Loucy (cell line): ENCODE results near the gene FRAS1.
"Not testable (repeated sequence)": the region's sequence is repeated elsewhere in the genome, so short reads cannot be mapped to it uniquely, and the experiment has no call there.

Source experiments
- H2AFZ ChIP-seq: fragments of 200-600 bp; sonication (generic); 2 replicates; pipeline ENCODE4 v1.6.0; 2016; ENCODE audit warnings: antibody characterized with exemption, mild to moderate bottlenecking, low read length, moderate library complexity
- H3F3A ChIP-seq: fragments of 200-600 bp; 2 replicates; pipeline ENCODE4 v1.6.0; 2016; ENCODE audit warnings: antibody characterized with exemption, low read depth, mild to moderate bottlenecking
- H3K27me3 ChIP-seq: fragments of 200-600 bp; sonication (generic); 2 replicates; pipeline ENCODE4 v1.6.1; 2014; ENCODE audit warnings: low read length, mild to moderate bottlenecking; ENCODE audit not compliant: insufficient read depth, poor library complexity, severe bottlenecking
- H3K36me3 ChIP-seq: fragments of 200-600 bp; sonication (generic); 2 replicates; pipeline ENCODE4 v1.6.1; 2016; ENCODE audit warnings: low read length; ENCODE audit not compliant: insufficient read depth
- H3K4me1 ChIP-seq: fragments of 200-600 bp; sonication (generic); 2 replicates; pipeline ENCODE4 v1.5.1; 2014; ENCODE audit warnings: low read length, mild to moderate bottlenecking; ENCODE audit not compliant: insufficient read depth, poor library complexity, severe bottlenecking
- H3K4me2 ChIP-seq: fragments of 200-600 bp; sonication (generic); 2 replicates; pipeline ENCODE4 v1.6.0; 2014; ENCODE audit warnings: antibody characterized with exemption, low read length, low read depth, mild to moderate bottlenecking; ENCODE audit not compliant: poor library complexity, severe bottlenecking
- H3K4me3 ChIP-seq: fragments of 200-600 bp; sonication (generic); 2 replicates; pipeline ENCODE4 v1.5.1; 2014; ENCODE audit warnings: low read length, mild to moderate bottlenecking, mixed read lengths; ENCODE audit not compliant: poor library complexity, severe bottlenecking
- H3K79me2 ChIP-seq: fragments of 200-600 bp; sonication (generic); 2 replicates; pipeline ENCODE4 v1.6.1; 2014; ENCODE audit warnings: low read length; ENCODE audit not compliant: insufficient read depth
- H3K9ac ChIP-seq: fragments of 200-600 bp; sonication (generic); 2 replicates; pipeline ENCODE4 v1.6.0; 2014; ENCODE audit warnings: mild to moderate bottlenecking, low read depth, low read length, moderate library complexity; ENCODE audit not compliant: poor library complexity, severe bottlenecking
- H3K9me2 ChIP-seq: fragments of 200-600 bp; sonication (generic); replicated peaks from 2 replicates; pipeline ENCODE4 v1.6.1; 2016; ENCODE audit warnings: low read depth, low read length, mixed read lengths
- H3K9me3 ChIP-seq: fragments of 200-600 bp; sonication (generic); 2 replicates; pipeline ENCODE4 v1.6.1; 2014; ENCODE audit warnings: mild to moderate bottlenecking, antibody characterized with exemption, low read length, low read depth; ENCODE audit not compliant: insufficient read depth
- H4K20me1 ChIP-seq: fragments of 200-600 bp; sonication (generic); 2 replicates; pipeline ENCODE4 v1.6.0; 2014; ENCODE audit warnings: antibody characterized with exemption, low read length, mild to moderate bottlenecking; ENCODE audit not compliant: insufficient read depth, poor library complexity, severe bottlenecking
- EZH2phosphoT487 ChIP-seq: fragments of 200-600 bp; IDR thresholded peaks from 2 replicates; pipeline ENCODE4 v1.6.1; 2018; ENCODE audit warnings: antibody characterized with exemption, mild to moderate bottlenecking, moderate library complexity, borderline replicate concordance
- TF ChIP-seq, protein P1 (sequence below): fragments of 200-600 bp; sonication (generic); conservative IDR thresholded peaks from 2 replicates; pipeline ENCODE4 v1.5.1; 2014; ENCODE audit warnings: mild to moderate bottlenecking, antibody characterized with exemption, low read length

The FRAS1 gene

DNA sequence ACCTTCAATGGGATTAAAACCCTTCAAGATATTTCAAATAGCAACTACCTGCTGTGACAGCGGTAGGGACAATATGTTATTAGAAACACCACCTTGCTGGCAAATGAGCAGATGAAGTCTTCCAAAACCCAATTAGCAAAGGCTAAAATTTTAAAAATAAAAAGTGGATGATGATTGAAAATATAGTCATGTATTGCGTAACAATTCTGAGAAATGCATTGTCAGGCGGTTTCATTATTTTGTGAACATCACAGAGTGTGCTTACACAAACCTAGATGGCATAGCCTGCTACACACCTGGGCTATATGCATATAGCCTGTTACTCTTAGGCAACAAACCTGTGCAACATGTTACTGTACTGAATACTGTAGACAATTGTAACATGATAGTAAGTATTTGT is 403.2 kb downstream of the FRAS1 start:
- no peak for TF ChIP-seq EZH2phosphoT487
- TF ChIP-seq, protein P1, sequence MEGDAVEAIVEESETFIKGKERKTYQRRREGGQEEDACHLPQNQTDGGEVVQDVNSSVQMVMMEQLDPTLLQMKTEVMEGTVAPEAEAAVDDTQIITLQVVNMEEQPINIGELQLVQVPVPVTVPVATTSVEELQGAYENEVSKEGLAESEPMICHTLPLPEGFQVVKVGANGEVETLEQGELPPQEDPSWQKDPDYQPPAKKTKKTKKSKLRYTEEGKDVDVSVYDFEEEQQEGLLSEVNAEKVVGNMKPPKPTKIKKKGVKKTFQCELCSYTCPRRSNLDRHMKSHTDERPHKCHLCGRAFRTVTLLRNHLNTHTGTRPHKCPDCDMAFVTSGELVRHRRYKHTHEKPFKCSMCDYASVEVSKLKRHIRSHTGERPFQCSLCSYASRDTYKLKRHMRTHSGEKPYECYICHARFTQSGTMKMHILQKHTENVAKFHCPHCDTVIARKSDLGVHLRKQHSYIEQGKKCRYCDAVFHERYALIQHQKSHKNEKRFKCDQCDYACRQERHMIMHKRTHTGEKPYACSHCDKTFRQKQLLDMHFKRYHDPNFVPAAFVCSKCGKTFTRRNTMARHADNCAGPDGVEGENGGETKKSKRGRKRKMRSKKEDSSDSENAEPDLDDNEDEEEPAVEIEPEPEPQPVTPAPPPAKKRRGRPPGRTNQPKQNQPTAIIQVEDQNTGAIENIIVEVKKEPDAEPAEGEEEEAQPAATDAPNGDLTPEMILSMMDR = no peak
- Histone ChIP-seq H3K79me2 (no peaks in the 10 kb centered on the region), H3F3A (no peaks in the 10 kb centered on the region), H3K27me3 (no peaks in the 10 kb centered on the region), H3K9me2 (no peaks in the 10 kb centered on the region), H3K4me3 (no peak overlapping the region), H3K9ac (no peak overlapping the region), H3K4me2 (no peak overlapping the region), H3K4me1 (no peaks in the 10 kb centered on the region), H4K20me1 (no peaks in the 10 kb centered on the region), H2AFZ (no peak overlapping the region), H3K9me3 (no peaks in the 10 kb centered on the region), H3K36me3 (no peaks in the 10 kb centered on the region)

DNA sequence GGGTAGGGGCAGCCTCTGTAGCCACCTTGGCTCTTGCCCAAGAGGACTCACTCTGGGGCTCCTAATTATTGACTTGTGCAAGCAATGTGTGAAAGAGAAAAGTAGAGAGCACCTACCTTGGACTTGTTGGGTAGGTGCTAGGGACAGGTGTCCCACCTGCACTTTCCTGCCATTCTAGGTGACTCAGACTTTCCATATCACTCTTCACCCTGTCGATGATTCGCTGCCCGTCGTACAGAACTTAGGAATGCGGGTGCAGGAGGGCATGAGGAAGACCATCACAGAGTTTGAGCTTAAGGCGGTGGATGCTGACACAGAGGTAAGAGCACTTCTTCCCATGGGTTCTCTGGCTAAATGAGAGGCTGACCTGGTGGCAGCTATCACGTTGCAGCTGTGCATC is 407.1 kb downstream of the FRAS1 start:
- no peak overlapping the region for H2AFZ ChIP-seq
- no peaks in the 10 kb centered on the region for H3K36me3 ChIP-seq

DNA sequence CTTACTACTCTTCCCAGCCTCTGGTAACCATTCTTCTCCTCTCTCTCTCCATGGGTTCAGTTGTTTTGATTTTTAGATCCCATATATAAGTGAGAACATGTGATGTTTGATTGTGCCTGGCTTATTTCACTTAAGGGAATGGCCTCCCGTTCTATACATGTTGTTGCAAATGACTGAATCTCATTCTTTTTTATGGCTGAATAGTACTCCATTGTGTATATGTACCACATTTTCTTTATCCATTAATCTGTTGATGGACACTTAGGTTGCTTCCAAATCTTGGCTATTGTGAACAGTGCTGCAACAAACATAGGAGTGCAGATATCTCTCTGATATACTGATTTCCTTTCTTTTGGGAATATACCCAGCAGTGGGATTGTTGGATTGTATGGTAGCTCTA is 410.1 kb downstream of the FRAS1 start:
- not testable (repeated sequence) for H3K36me3 ChIP-seq, H3K79me2 ChIP-seq, H3K27me3 ChIP-seq, H4K20me1 ChIP-seq, H3K9ac ChIP-seq, H3K4me1 ChIP-seq, H3F3A ChIP-seq, H3K9me3 ChIP-seq, H3K4me3 ChIP-seq, H3K9me2 ChIP-seq, H2AFZ ChIP-seq, H3K4me2 ChIP-seq

More for the DNA sequence above, 407.1 kb downstream of the FRAS1 start:
- no peak overlapping the region for H3K4me2 ChIP-seq
- H3K9ac ChIP-seq = no peak overlapping the region
- no peak for TF ChIP-seq EZH2phosphoT487
- TF ChIP-seq, protein P1 = no peak
- no peaks in the 10 kb centered on the region for H3K9me3 ChIP-seq
- H3F3A ChIP-seq = no peaks in the 10 kb centered on the region
- H3K4me1 ChIP-seq = no peaks in the 10 kb centered on the region
- no peaks in the 10 kb centered on the region for H3K27me3 ChIP-seq
- H3K9me2 ChIP-seq = no peaks in the 10 kb centered on the region
- H4K20me1 ChIP-seq = no peaks in the 10 kb centered on the region
- no peak overlapping the region for H3K4me3 ChIP-seq
- H3K79me2 ChIP-seq = no peaks in the 10 kb centered on the region

DNA sequence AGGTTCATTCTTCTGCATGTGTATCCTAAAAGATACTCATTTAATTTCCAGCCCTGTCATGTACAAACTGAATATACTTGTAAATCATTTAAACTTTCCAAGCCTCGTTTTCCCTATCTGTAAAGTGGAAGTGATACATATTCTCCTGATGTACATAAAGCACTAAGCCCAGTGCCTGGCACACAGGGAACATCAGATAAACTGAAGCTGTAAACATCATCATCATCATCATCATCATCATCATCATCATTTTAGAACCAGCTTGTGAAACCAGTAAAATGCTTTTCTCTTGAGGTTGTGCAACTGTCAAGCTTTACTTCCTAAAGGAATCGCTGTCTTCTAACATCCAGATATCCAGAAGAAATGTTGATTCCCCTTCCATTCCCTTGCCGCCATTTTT is 411.1 kb downstream of the FRAS1 start:
- no peaks in the 10 kb centered on the region for H3K9me2 ChIP-seq
- H3K36me3 ChIP-seq = no peaks in the 10 kb centered on the region
- H2AFZ ChIP-seq = no peak overlapping the region
- no peaks in the 10 kb centered on the region for H3K79me2 ChIP-seq
- H3K9me3 ChIP-seq = no peaks in the 10 kb centered on the region
- no peak overlapping the region for H3K4me3 ChIP-seq
- no peak overlapping the region for H3K4me2 ChIP-seq
- no peaks in the 10 kb centered on the region for H3K4me1 ChIP-seq
- no peaks in the 10 kb centered on the region for H3F3A ChIP-seq
- H4K20me1 ChIP-seq = no peaks in the 10 kb centered on the region
- H3K27me3 ChIP-seq = no peaks in the 10 kb centered on the region
- TF ChIP-seq, protein P1 = no peak
- no peak for TF ChIP-seq EZH2phosphoT487
- no peak overlapping the region for H3K9ac ChIP-seq
